GM19239 (cell line): ENCODE results near the gene LRP1B.

ENCODE experiments used
- DNase-seq: peaks from one replicate; pipeline ENCODE4 v3.0.0; 2011; ENCODE audit warnings: low spot score; ENCODE audit not compliant: insufficient read length
- FAIRE-seq: peaks from 2 replicates; lab custom pipeline; 2011; peaks lifted over from hg19 to GRCh38; lab: Jason Lieb, UNC

Gene LRP1B

GRCh38 chr2:142131010-142131669 is at the start of gene LRP1B:
TSS of gene LRP1B (minus strand) at chr2:142131016. CDS start at chr2:142130729, 287 bp downstream.
- DNase-seq = no peak
- no peak for FAIRE-seq

- DNase-seq (no peak), FAIRE-seq (no peak)
These were observed 48.9 kb upstream of the LRP1B start for GRCh38 chr2:142179686-142180085.

GRCh38 chr2:142178604-142179003 is 47.8 kb upstream of the LRP1B start:
- no peak for DNase-seq
- no peak for FAIRE-seq

GRCh38 chr2:142176941-142177340 is 46.1 kb upstream of the LRP1B start:
- no peak for DNase-seq
- FAIRE-seq = no peak

- FAIRE-seq (no peak), DNase-seq (no peak)
These were observed 45.1 kb upstream of the LRP1B start for GRCh38 chr2:142175813-142176338.

GRCh38 chr2:142174176-142174575 is 43.4 kb upstream of the LRP1B start:
- DNase-seq = no peak
- FAIRE-seq = no peak

- no peak for FAIRE-seq
These were observed 40.0 kb upstream of the LRP1B start for GRCh38 chr2:142170847-142171246.

GRCh38 chr2:142165790-142166189 is 35.0 kb upstream of the LRP1B start:
- no peak for FAIRE-seq
- DNase-seq = no peak

More at GRCh38 chr2:142170847-142171246, 40.0 kb upstream of the LRP1B start:
- DNase-seq = no peak

GRCh38 chr2:142153601-142154000 is 22.8 kb upstream of the LRP1B start:
- FAIRE-seq = no peak
- no peak for DNase-seq

GRCh38 chr2:142150453-142150852 is 19.6 kb upstream of the LRP1B start:
- DNase-seq (no peak), FAIRE-seq (no peak)

GRCh38 chr2:142144547-142144946 is 13.7 kb upstream of the LRP1B start:
- DNase-seq (no peak), FAIRE-seq (no peak)

GRCh38 chr2:142142595-142142994 is 11.8 kb upstream of the LRP1B start:
- DNase-seq = no peak
- no peak for FAIRE-seq

- no peak for FAIRE-seq
- DNase-seq = no peak
These were observed 9.6 kb upstream of the LRP1B start for GRCh38 chr2:142140434-142140845.

GRCh38 chr2:142139384-142139783 is 8.6 kb upstream of the LRP1B start:
- DNase-seq (no peak), FAIRE-seq (no peak)

- FAIRE-seq = no peak
- no peak for DNase-seq
These were observed 5.8 kb upstream of the LRP1B start for GRCh38 chr2:142136571-142136970.

GRCh38 chr2:142134911-142135310 is 4.1 kb upstream of the LRP1B start:
- DNase-seq = no peak
- no peak for FAIRE-seq

GRCh38 chr2:142130111-142131009 is 456 bp downstream of the LRP1B start:
- DNase-seq (no peak), FAIRE-seq (no peak)

GRCh38 chr2:142128105-142128504 is 2.7 kb downstream of the LRP1B start:
- FAIRE-seq (no peak), DNase-seq (no peak)

GRCh38 chr2:142127248-142127647 is 3.6 kb downstream of the LRP1B start:
- FAIRE-seq (no peak), DNase-seq (no peak)

- FAIRE-seq (no peak), DNase-seq (no peak)
These were observed 6.1 kb downstream of the LRP1B start for GRCh38 chr2:142124706-142125105.

- FAIRE-seq = no peak
These were observed 11.5 kb downstream of the LRP1B start for GRCh38 chr2:142119347-142119746.

More at GRCh38 chr2:142119347-142119746, 11.5 kb downstream of the LRP1B start:
- DNase-seq = no peak
